ENCODE results near the gene KISS1. TPM values are rescaled to one million over a fixed set of nuclear protein-coding genes. Genes with fewer than 3 reads are reported as not detected.
"Not testable (repeated sequence)": the region's sequence is repeated elsewhere in the genome, so short reads cannot be mapped to it uniquely, and the experiment has no call there.

Gene KISS1, protein sequence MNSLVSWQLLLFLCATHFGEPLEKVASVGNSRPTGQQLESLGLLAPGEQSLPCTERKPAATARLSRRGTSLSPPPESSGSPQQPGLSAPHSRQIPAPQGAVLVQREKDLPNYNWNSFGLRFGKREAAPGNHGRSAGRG
- total RNA-seq (2014; rRNA removed; shearing (Covaris generic)), result not detected in 2 replicates

DNA sequence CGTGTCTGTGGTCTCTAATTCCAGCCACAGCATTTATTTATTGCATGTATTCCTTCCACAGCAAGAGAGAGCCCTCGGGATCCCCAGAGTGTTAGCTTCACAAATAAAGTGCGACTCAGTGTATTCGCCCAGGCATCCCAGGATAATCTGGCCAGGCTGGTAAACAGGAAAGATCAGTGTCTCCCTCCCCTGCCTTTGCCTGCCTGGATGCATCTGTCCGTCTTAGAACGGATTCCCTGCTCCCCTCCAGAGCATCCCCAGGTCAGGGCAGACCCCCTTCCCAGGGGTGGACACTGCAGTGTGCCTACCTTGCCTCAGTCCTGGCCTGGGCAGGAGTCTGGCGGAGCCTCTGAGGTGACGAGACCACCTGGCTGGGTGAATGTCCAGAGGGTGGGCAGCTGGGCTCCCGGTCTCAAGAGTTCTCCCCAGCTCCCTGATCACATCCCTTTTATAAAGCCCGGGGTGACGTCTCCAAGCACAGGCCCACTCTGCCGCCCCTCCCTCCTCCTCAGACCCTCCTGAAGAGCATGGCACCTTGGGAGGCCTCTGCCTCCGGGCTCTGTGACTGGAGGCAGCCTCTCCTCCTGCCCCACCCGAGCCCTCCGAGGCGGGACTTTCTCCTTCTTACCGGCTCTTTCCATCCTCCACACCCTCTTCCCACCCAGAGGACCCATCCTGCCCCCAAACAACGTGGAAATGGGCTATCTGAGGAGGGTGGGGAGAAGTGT, at the start of gene KISS1:
Gene KISS1 (minus strand): TSS at position 424 of the 728 bp plus-strand sequence. CDS start 3,615 bp downstream, outside the sequence.
- no peaks in the 10 kb centered on the region for H3K36me3 ChIP-seq (replicated peaks; ENCODE audit: control insufficient read depth, insufficient read depth, low read length)
- peak; percentile 66 for DNase-seq
- no peak within 1 kb of the TSS for H3K4me3 ChIP-seq (ENCODE audit: insufficient read depth, low read depth, low read length)
- peaks cover 8% of the 10 kb centered on the region; the same call in 1 of the 2 replicates for H3K27me3 ChIP-seq (ENCODE audit: control insufficient read depth, insufficient read depth, low read length)

DNA sequence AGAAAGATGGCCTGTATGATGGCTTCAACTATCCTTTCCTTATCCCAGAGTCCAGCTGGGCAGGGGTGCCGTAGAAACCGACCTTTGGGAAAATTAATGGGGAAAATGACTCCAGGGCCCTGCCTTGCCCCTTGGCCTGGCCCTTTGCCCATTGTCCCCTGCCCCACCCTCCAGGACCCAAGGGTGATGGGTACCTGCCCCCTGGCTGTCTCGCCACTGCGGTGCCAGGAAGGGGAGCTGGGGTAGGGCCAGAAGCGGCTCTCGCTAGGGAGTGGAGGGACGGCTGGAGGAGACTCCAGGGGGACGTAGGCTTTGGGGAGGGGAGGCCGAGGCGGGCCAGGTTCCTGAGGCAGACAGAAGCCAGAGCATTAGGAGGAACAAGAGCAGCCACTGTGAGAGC, 46.6 kb upstream of the KISS1 start:
- no peaks in the 10 kb centered on the region for H3K36me3 ChIP-seq (replicated peaks; ENCODE audit: control insufficient read depth, insufficient read depth, low read length)
- H3K4me3 ChIP-seq (ENCODE audit: insufficient read depth, low read depth, low read length), result no peak overlapping the region
- DNase-seq, result no peak
- no peaks in the 10 kb centered on the region for H3K27me3 ChIP-seq (ENCODE audit: control insufficient read depth, insufficient read depth, low read length)

DNA sequence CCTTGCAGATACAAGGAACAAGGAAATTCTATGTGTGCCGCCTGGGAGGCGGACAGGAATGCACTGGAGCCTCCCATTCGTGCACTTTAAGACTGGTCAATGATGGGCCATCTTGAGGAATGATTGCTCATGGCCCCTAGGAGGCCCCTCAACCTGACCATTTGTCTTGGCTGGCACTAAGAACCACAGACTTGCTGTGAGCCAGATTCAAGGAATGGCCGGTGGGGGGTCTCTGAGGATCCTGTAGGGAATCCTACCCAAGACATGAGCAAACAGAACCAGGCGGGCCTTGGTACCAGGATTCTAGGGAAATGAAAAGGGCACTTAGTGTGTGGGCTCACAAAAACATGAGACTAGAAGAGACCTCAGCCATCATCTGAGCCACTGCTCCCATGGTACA, 45.6 kb upstream of the KISS1 start:
- Histone ChIP-seq H3K4me3 (ENCODE audit: insufficient read depth, low read depth, low read length) (no peak overlapping the region), H3K27me3 (ENCODE audit: control insufficient read depth, insufficient read depth, low read length) (no peaks in the 10 kb centered on the region), H3K36me3 (replicated peaks; ENCODE audit: control insufficient read depth, insufficient read depth, low read length) (no peaks in the 10 kb centered on the region)
- DNase-seq, result no peak

DNA sequence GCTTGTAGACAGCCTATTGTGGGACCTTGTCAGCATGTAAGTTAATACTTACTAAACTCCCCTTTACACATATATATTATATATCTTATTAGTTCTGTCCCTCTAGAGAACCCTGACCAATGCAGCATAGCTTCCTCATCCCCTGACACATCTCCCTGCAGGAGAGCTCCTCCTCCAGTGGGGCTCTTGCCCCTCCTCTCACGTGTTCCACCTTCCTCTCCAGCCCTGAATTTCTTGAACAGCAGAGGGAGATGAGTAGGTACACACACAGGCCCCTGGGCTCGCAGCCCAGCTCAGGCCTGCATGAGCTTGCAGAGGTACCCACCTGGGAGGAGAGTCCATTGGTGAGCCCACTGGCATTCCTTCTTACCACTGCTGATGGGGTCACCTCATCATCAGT, 44.8 kb upstream of the KISS1 start:
- DNase-seq, result no peak
- no peak overlapping the region for H3K4me3 ChIP-seq (ENCODE audit: insufficient read depth, low read depth, low read length)
- H3K27me3 ChIP-seq (ENCODE audit: control insufficient read depth, insufficient read depth, low read length), result no peaks in the 10 kb centered on the region
- H3K36me3 ChIP-seq (replicated peaks; ENCODE audit: control insufficient read depth, insufficient read depth, low read length), result no peaks in the 10 kb centered on the region

DNA sequence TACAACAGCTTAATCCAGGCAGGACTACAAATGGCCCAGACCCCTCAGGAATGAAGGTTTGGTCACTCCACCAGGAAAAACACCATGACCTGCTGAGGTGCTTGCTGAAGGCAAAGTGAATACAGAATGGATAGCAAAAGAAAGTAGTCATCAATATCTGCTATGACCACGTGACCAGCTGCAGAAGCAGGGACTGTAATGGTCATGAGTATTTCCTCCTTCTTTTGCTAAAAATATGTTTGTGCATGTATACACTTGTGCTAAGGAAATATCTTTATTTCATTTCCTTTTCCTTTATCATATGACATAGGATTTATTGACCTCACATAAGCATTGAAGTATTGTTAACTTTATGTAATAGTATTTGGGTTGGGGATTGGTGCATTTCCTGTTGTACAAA, 43.9 kb upstream of the KISS1 start:
- no peak overlapping the region for H3K4me3 ChIP-seq (ENCODE audit: insufficient read depth, low read depth, low read length)
- no peak for DNase-seq
- no peaks in the 10 kb centered on the region for H3K27me3 ChIP-seq (ENCODE audit: control insufficient read depth, insufficient read depth, low read length)
- H3K36me3 ChIP-seq (replicated peaks; ENCODE audit: control insufficient read depth, insufficient read depth, low read length), result no peaks in the 10 kb centered on the region

DNA sequence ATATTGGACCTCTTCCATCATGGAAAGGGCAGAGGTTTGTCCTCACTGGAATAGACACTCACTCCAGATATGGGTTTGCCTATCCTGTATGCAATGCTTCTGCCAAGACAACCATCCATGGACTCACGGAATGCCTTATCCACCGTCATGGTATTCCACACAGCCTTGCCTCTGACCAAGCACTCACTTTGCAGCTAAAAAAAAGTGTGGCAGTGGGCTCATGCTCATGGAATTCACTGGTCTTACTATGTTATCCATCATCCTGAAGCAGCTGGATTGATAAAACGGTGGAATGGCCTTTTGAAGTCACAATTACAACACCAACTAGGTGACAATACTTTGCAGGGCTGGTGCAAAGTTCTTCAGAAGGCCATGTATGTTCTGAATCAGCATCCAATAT, 43.1 kb upstream of the KISS1 start:
- not testable (repeated sequence) for H3K4me3 ChIP-seq (ENCODE audit: insufficient read depth, low read depth, low read length); DNase-seq; H3K27me3 ChIP-seq (ENCODE audit: control insufficient read depth, insufficient read depth, low read length); H3K36me3 ChIP-seq (replicated peaks; ENCODE audit: control insufficient read depth, insufficient read depth, low read length)

DNA sequence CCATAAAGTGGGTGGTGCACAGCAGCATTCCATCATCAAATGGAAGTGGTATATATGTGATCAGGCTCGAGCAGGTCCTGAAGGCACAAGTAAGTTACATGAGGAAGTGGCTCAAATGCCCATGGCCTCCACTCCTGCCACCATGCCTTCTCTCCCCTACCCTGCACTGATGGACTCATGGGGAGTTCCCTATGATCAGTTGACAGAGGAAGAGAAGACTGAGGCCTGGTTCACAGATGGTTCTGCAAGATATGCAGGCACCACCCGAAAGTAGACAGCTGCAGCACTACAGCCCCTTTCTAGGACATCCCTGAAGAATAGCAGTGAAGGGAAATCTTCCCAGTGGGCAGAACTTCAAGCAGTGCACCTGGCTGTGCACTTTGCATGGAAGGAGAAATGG, 42.2 kb upstream of the KISS1 start:
- not testable (repeated sequence) for H3K4me3 ChIP-seq (ENCODE audit: insufficient read depth, low read depth, low read length); H3K27me3 ChIP-seq (ENCODE audit: control insufficient read depth, insufficient read depth, low read length); DNase-seq; H3K36me3 ChIP-seq (replicated peaks; ENCODE audit: control insufficient read depth, insufficient read depth, low read length)

DNA sequence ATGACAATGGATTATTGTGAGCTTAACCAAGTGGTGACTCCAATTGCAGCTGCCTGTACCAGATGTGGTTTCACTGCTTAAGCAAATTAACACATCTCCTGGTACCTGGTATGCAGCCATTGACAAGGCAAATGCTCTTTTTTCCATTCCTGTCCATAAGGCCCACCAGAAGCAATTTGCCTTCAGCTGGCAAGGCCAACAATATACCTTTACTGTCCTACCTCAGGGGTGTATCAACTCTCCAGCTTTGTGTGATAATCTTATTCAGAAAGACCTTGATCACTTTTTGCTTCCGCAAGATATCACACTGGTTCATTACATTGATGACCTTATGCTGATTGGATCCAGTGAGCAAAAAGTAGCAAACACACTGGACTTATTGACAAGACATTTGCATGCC, 41.2 kb upstream of the KISS1 start:
- not testable (repeated sequence) for H3K36me3 ChIP-seq (replicated peaks; ENCODE audit: control insufficient read depth, insufficient read depth, low read length); H3K27me3 ChIP-seq (ENCODE audit: control insufficient read depth, insufficient read depth, low read length); H3K4me3 ChIP-seq (ENCODE audit: insufficient read depth, low read depth, low read length); DNase-seq

DNA sequence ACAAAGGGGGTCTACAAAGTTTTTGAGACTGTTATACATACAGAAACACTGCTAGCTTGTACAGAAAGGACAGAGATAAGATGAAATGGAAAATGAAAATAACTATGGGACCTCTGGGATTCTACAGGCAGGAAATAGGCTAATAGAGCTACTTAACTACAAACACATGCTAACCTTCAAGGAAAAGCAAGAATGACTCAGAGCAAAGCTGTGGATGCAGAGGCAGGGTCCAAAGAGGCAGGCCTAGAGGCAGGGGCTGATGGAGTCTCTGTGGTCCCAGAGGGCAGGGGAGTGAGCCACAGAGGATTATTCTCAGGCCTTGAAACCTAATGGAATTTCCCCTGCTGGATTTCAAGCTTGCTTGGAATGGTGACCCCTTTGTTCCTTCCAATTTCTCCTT, 36.2 kb upstream of the KISS1 start:
- H3K36me3 ChIP-seq (replicated peaks; ENCODE audit: control insufficient read depth, insufficient read depth, low read length), result no peaks in the 10 kb centered on the region
- no peak overlapping the region for H3K4me3 ChIP-seq (ENCODE audit: insufficient read depth, low read depth, low read length)
- no peaks in the 10 kb centered on the region for H3K27me3 ChIP-seq (ENCODE audit: control insufficient read depth, insufficient read depth, low read length)
- no peak for DNase-seq

DNA sequence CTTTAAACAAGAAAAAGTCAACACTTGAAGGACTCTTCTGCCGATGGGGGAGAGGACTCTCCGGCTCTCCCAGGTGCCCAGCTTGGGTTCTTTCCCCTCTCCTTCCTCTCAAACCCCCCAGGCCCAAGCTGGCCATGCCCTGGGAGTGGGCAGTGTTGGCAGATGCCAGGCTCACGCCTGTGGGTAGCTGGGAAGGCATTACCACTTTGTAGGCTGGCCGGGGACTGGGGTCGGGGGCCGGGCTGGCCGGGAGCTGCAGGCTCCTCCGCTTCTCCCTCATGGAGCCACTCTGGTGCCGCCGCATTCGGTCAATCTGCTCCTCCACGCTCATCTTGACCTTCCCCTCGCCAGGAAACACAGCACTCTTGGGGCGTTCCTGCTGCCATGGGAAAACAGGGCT, 33.9 kb upstream of the KISS1 start:
- Histone ChIP-seq H3K4me3 (ENCODE audit: insufficient read depth, low read depth, low read length) (no peak overlapping the region), H3K36me3 (replicated peaks; ENCODE audit: control insufficient read depth, insufficient read depth, low read length) (no peaks in the 10 kb centered on the region), H3K27me3 (ENCODE audit: control insufficient read depth, insufficient read depth, low read length) (no peaks in the 10 kb centered on the region)
- DNase-seq, result no peak

DNA sequence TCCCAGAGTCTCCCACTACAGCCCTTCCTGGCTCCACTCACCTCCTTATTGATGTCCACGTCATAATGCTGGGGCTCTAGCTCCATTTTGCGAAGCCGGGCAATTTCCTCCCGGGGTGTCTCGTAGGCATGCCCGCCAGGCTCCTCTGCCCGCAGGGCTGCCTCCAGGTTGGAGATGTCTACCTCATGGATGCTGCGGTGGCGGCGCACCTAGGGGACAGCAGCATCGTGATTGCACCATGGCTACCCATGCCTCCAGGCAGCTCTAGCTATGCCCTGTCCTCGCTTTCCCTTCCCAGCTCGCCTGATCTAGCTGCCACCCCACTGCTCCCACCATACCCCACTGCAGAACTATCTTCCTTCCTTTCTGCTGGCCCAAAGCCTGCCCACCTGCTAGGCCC, 32.6 kb upstream of the KISS1 start:
- Histone ChIP-seq H3K27me3 (ENCODE audit: control insufficient read depth, insufficient read depth, low read length) (no peaks in the 10 kb centered on the region), H3K4me3 (ENCODE audit: insufficient read depth, low read depth, low read length) (no peak overlapping the region), H3K36me3 (replicated peaks; ENCODE audit: control insufficient read depth, insufficient read depth, low read length) (no peaks in the 10 kb centered on the region)
- DNase-seq, result no peak

DNA sequence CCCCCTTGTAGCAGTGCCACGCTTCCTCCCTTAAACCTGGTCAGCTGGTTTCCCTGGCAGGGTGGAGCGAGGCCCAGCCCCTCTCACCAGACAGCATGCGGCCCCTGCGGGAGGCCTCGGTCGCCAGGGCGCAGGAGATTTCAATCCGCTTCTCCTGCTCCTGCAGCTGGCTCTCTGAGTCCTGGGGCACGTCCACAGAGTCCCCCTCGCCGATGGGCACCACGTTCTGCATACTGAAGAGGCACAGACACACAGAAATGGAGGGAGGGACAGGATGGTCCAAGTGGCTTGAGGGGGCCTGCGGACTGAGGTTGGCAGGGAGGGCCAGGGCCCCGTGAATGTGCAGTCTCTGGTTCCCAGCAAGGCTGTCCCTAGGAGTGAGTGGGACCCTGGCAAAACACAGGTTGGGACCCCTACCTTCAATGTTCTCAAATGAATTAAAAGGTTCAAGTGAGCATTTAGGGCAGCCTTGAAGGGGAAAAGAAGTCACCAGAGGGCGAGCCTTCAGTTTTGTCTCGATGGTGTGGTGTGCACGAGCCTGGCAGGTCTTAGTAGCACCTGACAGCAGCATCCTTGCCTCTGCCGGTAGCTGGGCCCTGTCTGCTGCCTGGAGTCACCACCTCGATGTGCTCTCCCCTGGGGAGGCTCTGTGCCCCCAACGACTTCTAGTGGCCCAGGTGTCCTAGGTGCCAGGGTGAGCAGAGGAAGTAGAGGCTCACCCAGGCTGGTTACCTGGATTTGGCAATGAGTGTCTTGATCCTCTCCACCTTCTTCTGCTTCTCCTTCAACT, 31.9 kb upstream of the KISS1 start:
- Histone ChIP-seq H3K4me3 (ENCODE audit: insufficient read depth, low read depth, low read length) (no peak overlapping the region), H3K27me3 (ENCODE audit: control insufficient read depth, insufficient read depth, low read length) (no peaks in the 10 kb centered on the region), H3K36me3 (replicated peaks; ENCODE audit: control insufficient read depth, insufficient read depth, low read length) (no peaks in the 10 kb centered on the region)
- no peak for DNase-seq

DNA sequence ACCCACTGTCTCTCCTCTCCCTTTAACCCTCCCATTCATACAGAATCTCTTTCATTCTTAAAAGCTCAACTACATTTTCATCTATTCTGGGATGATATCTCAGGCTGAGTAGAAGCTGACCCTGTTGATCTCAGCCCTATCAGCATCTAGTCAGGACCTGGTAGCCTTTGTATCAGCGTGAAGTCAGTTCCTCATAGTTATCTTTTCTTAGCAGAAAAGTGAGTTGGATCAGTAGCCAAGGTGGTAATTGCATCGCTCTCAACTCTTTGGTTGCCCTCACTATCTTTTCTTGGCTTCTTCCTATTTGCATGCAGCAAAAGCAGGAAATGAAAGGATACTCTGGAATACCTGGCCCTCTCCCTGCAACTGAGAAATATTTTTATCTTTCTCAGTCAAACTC, 31.1 kb upstream of the KISS1 start:
- Histone ChIP-seq H3K4me3 (ENCODE audit: insufficient read depth, low read depth, low read length) (no peak overlapping the region), H3K27me3 (ENCODE audit: control insufficient read depth, insufficient read depth, low read length) (no peaks in the 10 kb centered on the region), H3K36me3 (replicated peaks; ENCODE audit: control insufficient read depth, insufficient read depth, low read length) (no peaks in the 10 kb centered on the region)
- DNase-seq, result no peak

DNA sequence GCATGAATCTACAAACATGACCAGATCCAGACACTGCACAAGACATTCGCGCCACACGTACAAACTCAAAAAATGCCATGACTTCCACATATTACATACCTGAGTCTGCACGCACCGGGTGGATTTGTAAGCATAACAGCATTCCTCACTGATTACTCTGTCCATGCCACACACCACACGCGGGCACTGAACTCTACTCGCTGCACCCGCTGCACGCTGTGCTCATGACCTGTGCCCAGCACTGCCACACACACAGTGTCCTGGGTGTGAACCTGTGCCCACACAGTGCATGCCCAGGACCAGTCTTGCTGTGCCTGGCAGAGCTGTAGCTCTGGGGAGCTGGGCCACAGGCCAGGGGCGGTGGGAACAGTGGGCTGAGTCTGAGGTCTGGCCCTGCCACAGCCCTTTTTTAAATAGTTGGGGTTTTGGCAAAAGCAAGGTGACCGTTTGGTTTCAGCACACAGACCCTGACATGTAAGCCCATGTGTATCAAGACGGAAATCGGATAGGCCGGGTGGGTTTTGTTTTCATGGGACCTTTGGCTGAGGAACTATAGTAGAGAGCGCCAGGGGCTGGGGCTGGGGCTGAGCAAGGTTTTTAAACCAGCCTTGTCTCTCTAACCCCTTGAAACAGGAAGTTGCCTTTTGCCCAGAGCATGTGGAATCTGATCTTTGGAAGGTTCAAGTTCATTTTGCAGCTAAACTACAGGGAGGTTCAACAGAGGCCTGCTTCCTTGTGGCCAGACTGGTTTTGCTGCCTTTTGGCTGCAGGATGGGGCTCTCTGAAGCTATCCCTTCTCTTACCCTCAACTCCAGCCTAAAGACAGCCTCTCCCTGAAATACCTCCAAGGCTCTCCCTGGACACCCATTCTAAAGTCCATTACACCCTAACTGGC, 29.8 kb upstream of the KISS1 start:
- no peak overlapping the region for H3K4me3 ChIP-seq (ENCODE audit: insufficient read depth, low read depth, low read length)
- H3K36me3 ChIP-seq (replicated peaks; ENCODE audit: control insufficient read depth, insufficient read depth, low read length), result no peaks in the 10 kb centered on the region
- peaks cover 2% of the 10 kb centered on the region; the same call in 1 of the 2 replicates for H3K27me3 ChIP-seq (ENCODE audit: control insufficient read depth, insufficient read depth, low read length)
- no peak for DNase-seq

Measured in H7 (cell line).